ENCODE measurements around the gene SSBP2. TPM values are rescaled to one million over a fixed set of nuclear protein-coding genes. Genes with fewer than 3 reads are reported as not detected.

The SSBP2 gene
- total RNA-seq, 4 donors from 2014 or later = 25.9 to 94.6 (median 41.8) TPM

DNA sequence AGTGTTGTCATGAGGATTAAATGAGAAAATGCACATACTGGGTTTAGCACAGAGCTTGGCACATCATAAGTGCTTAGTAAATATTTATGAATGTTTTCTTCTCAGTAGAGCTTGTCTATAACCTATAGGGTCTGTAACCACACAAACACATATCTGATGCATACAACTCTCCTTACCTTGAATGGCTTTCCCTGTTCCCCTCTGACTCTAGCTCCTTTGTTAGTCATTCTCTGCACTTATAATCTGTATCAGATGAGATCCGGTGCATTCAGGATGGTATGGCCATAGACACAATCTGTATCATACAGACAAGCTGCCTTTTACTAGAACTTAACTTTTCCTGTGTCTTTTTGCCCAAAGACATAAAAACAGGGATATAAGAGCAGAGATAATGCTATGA is 11.1 kb upstream of the SSBP2 start:
- TF ChIP-seq, protein P1, sequence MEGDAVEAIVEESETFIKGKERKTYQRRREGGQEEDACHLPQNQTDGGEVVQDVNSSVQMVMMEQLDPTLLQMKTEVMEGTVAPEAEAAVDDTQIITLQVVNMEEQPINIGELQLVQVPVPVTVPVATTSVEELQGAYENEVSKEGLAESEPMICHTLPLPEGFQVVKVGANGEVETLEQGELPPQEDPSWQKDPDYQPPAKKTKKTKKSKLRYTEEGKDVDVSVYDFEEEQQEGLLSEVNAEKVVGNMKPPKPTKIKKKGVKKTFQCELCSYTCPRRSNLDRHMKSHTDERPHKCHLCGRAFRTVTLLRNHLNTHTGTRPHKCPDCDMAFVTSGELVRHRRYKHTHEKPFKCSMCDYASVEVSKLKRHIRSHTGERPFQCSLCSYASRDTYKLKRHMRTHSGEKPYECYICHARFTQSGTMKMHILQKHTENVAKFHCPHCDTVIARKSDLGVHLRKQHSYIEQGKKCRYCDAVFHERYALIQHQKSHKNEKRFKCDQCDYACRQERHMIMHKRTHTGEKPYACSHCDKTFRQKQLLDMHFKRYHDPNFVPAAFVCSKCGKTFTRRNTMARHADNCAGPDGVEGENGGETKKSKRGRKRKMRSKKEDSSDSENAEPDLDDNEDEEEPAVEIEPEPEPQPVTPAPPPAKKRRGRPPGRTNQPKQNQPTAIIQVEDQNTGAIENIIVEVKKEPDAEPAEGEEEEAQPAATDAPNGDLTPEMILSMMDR (IDR thresholded peaks at IDR 0.05) = no peak
- DNase-seq (ENCODE audit: low spot score) (no peak), ATAC-seq (ENCODE audit: low FRiP score) (no peak)

DNA sequence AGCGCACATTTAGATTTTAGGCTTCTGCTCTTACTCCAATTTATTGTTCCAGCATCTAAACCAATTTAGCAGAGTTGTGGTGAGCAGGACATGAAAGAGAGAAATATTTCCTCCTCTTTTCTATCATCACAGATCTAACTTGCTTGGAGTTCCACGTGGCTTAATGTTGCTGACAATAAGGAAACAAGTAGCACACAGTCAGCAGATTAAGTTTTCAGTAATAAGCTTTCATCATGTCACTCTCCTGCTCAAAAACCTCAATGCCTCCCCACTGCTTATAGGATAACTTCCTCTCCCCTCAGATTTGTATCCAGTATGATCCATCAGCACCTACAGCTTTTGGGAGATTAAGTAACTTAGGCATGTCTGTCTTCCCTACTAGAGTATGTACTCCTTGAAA is 10.4 kb upstream of the SSBP2 start:
- TF ChIP-seq, protein P1 (IDR thresholded peaks at IDR 0.05) = no peak
- DNase-seq (ENCODE audit: low spot score) = no peak
- no peak for ATAC-seq (ENCODE audit: low FRiP score)

DNA sequence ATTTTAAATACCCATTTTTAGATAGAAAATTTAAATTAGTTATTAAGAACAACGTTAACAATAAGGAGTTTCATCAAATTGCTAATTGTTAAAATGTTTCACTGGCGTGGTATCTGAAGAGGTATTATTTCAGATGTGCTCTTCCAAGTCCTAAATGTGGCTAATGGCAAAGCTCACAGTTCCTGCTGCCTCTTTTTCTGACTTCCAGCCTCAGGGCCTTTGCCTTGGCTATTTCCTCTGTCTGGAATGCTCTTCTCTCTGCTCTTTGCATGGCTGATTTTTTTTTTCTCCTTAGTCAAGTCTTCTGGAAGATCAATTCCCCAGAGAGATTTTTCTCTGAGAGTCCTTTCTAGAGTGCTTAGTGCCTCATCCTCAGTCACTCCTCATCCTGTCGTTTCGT is 9.6 kb upstream of the SSBP2 start:
- TF ChIP-seq, protein P1 (IDR thresholded peaks at IDR 0.05) = no peak
- DNase-seq (ENCODE audit: low spot score) (no peak), ATAC-seq (ENCODE audit: low FRiP score) (no peak)

- DNase-seq (ENCODE audit: low spot score) (no peak), ATAC-seq (ENCODE audit: low FRiP score) (no peak)
- TF ChIP-seq, protein P1 (IDR thresholded peaks at IDR 0.05) = no peak
Observed at GRCh38 chr5:81759632-81760005, 8.7 kb upstream of the SSBP2 start.

DNA sequence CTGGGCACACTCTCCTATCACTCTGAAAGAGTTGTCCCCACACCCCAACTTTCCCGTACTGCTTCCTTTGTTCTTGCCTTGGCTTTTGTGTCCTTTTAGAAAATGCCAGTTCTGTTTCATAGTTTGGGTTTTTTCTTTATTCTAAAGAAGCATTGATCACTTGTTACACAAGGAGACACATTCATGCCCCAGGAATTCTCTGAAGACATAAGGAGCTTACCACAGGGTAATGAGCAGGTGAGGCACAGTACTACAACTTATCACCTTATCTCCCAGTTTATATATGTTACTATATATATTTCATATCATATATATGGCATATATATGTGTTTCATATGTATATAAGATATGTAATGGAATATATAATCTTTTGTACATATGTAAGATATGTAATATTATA is 6.5 kb upstream of the SSBP2 start:
- ATAC-seq (ENCODE audit: low FRiP score) = no peak
- TF ChIP-seq, protein P1 (IDR thresholded peaks at IDR 0.05) = no peak
- DNase-seq (ENCODE audit: low spot score) = no peak

GRCh38 chr5:81756016-81756415 is 5.1 kb upstream of the SSBP2 start:
- ATAC-seq (ENCODE audit: low FRiP score) (no peak), DNase-seq (ENCODE audit: low spot score) (no peak)
- TF ChIP-seq, protein P1 (IDR thresholded peaks at IDR 0.05) = no peak

DNA sequence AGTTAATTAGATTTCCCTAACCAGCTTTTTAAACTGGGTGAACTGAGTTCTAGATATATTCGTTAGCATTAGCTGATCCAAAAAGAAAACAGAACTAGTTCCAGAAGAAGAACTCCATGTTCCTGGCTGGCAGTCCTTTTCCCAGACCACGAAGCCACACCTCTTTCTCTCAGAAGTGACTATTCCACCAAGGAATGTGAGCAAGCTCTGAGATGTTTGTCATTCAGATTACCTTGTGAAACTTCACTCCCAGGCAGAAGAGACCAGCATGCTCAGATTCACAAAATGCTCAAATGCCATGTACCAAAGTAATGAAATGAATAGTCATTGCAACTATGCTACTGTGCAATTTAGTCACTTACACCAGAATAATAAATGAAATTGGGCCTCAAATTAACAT is 4.4 kb upstream of the SSBP2 start:
- TF ChIP-seq, protein P1 (IDR thresholded peaks at IDR 0.05) = no peak
- ATAC-seq (ENCODE audit: low FRiP score) (peak; percentile 39), DNase-seq (ENCODE audit: low spot score) (no peak)
